ENCODE data around the gene CALD1. TPM values are rescaled to one million over a fixed set of nuclear protein-coding genes. Genes with fewer than 3 reads are reported as not detected.

Gene CALD1
- total RNA-seq, 1 experiment from 2014 or later: 107 TPM

DNA sequence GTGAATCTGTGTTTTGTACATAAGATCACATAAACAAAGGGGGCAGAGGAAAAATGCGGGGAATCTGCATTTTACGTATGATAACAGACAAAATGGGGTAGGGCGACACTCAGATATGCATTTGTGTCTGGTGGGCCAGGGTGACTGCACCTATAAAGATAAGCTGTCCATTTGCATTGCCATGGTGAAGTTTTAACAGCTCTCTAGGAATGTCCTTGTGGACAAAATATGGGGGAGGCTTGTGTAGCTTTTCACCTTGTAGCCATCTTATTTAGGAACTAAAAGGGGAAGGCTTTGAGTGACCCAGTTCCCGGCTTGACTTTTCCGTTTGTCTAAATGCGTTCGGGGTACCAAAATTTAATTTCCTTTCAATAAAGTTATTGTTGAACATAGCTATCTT, 114.5 kb downstream of the CALD1 start:
- Mint-ChIP-seq H3K4me1 (peaks cover 39 to 43% of the 10 kb centered on the region in 2 experiments), H3K36me3 (ENCODE audit: insufficient read depth in 1 of 3, low read depth in 3 of 3) (peaks cover 25 to 31% (median 30%) of the 10 kb centered on the region in 3 experiments), H3K4me3 (no peak overlapping the region), H3K9me3 (peaks cover 19 to 22% of the 10 kb centered on the region in 2 experiments), H3K27me3 (ENCODE audit: low read depth) (no peaks in the 10 kb centered on the region), H3K27ac (0 out of 7 replicates have a peak overlapping the region, but pooled peaks of 1 of the 3 experiments have one; percentile 9)
- Histone ChIP-seq H3K79me1 (ENCODE audit: insufficient read depth, low read depth, low read length, poor library complexity, severe bottlenecking) (peaks cover 5% of the 10 kb centered on the region), H3K4me2 (ENCODE audit: insufficient read depth, insufficient read length, low read length) (no peak overlapping the region), H2BK20ac (ENCODE audit: low read depth, low read length, poor library complexity, severe bottlenecking) (no peak overlapping the region), H3K23ac (ENCODE audit: insufficient read length, low read depth, low read length) (no peak overlapping the region), H3K9ac (ENCODE audit: extremely low read depth, insufficient read length, low read length) (no peak overlapping the region), H3K23me2 (ENCODE audit: insufficient read length, low read depth, low read length, poor library complexity, severe bottlenecking) (peaks cover 10% of the 10 kb centered on the region), H4K8ac (replicated peaks; ENCODE audit: insufficient read length, low read depth, low read length) (no peak overlapping the region), H3K18ac (ENCODE audit: insufficient read length, low read depth, low read length) (no peak overlapping the region), H2BK5ac (ENCODE audit: insufficient read length, low read length) (no peak overlapping the region), H4K5ac (ENCODE audit: insufficient read length, low read depth, low read length) (no peak overlapping the region), H3K4me1 (ENCODE audit: insufficient read depth, low read length) (peaks cover 10% of the 10 kb centered on the region), H2BK120ac (ENCODE audit: low read depth, low read length, poor library complexity, severe bottlenecking) (no peak overlapping the region), H2BK15ac (ENCODE audit: low read depth, low read length) (no peak overlapping the region), H3K14ac (ENCODE audit: insufficient read depth, low read length) (no peak overlapping the region), H2BK12ac (ENCODE audit: insufficient read length, low read depth, low read length) (no peak overlapping the region), H3K27me3 (ENCODE audit: insufficient read depth, low read length) (no peaks in the 10 kb centered on the region), H3K4ac (ENCODE audit: low read depth, low read length) (no peak overlapping the region), H3K79me2 (ENCODE audit: insufficient read depth, low read length) (peaks cover 2% of the 10 kb centered on the region; the same call in 1 of the 2 replicates), H3K56ac (ENCODE audit: insufficient read length, low read depth, low read length) (no peak overlapping the region), H3K27ac (ENCODE audit: insufficient read length, low read depth, low read length) (no peak overlapping the region), H3K9me3 (ENCODE audit: control insufficient read depth, low read depth, low read length) (no peaks in the 10 kb centered on the region), H3T11ph (ENCODE audit: low read length) (no peak overlapping the region), H4K20me1 (ENCODE audit: control insufficient read depth, insufficient read depth, insufficient read length) (no peaks in the 10 kb centered on the region), H4K91ac (ENCODE audit: insufficient read length, low read depth, low read length) (no peak overlapping the region), H2AK5ac (ENCODE audit: insufficient read length, low read length) (no peak overlapping the region), H2AFZ (ENCODE audit: low read length) (no peak overlapping the region)
- no peak for DNase-seq
- whole genome bisulfite sequencing (ENCODE audit: extremely low coverage, insufficient read length, low lambda C conversion rate): no CpG with 5 or more reads among the region's 7 CpGs
- TF ChIP-seq, protein P1, sequence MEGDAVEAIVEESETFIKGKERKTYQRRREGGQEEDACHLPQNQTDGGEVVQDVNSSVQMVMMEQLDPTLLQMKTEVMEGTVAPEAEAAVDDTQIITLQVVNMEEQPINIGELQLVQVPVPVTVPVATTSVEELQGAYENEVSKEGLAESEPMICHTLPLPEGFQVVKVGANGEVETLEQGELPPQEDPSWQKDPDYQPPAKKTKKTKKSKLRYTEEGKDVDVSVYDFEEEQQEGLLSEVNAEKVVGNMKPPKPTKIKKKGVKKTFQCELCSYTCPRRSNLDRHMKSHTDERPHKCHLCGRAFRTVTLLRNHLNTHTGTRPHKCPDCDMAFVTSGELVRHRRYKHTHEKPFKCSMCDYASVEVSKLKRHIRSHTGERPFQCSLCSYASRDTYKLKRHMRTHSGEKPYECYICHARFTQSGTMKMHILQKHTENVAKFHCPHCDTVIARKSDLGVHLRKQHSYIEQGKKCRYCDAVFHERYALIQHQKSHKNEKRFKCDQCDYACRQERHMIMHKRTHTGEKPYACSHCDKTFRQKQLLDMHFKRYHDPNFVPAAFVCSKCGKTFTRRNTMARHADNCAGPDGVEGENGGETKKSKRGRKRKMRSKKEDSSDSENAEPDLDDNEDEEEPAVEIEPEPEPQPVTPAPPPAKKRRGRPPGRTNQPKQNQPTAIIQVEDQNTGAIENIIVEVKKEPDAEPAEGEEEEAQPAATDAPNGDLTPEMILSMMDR (conservative IDR thresholded peaks at IDR 0.05): no peak

Data from H9 (cell line).